Measurements from ENCODE around the gene FOSL2.

DNA sequence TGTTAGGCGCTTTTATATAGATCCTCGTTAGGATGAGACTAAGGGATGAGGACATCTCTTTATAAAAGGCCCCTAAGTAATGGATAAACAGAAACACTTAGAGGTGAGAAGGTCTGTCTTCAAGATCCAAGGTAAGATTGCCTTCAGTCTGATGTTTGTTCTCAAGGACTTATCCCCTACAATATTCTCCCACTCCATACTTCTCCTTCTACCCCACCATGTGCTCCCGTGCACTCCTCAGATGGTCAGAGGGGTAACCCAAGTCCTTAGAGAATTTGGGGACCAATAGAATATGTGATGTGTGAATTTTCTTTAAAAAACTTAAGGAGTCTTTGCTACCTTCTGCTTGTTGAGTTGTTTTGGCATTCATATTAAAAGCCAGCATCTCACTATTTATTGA is 23.1 kb downstream of the FOSL2 start:
- TF ChIP-seq, protein P1, sequence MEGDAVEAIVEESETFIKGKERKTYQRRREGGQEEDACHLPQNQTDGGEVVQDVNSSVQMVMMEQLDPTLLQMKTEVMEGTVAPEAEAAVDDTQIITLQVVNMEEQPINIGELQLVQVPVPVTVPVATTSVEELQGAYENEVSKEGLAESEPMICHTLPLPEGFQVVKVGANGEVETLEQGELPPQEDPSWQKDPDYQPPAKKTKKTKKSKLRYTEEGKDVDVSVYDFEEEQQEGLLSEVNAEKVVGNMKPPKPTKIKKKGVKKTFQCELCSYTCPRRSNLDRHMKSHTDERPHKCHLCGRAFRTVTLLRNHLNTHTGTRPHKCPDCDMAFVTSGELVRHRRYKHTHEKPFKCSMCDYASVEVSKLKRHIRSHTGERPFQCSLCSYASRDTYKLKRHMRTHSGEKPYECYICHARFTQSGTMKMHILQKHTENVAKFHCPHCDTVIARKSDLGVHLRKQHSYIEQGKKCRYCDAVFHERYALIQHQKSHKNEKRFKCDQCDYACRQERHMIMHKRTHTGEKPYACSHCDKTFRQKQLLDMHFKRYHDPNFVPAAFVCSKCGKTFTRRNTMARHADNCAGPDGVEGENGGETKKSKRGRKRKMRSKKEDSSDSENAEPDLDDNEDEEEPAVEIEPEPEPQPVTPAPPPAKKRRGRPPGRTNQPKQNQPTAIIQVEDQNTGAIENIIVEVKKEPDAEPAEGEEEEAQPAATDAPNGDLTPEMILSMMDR (IDR thresholded peaks at IDR 0.05 in 2 of 3, conservative IDR thresholded peaks at IDR 0.05 in 1 of 3; ENCODE audit: borderline replicate concordance in 1 of 3, insufficient read depth in 1 of 3, low read depth in 2 of 3, low read length in 2 of 3) = no peak
- TF ChIP-seq ELF1 (IDR thresholded peaks at IDR 0.05; ENCODE audit: borderline replicate concordance, low read depth) (no peak), EZH2 (IDR thresholded peaks at IDR 0.05) (no peak), JUND (IDR thresholded peaks at IDR 0.05) (no peak), YY1 (IDR thresholded peaks at IDR 0.05; ENCODE audit: extremely low read depth, insufficient replicate concordance, low read depth, low read length) (no peak), POLR2A (IDR thresholded peaks at IDR 0.05; ENCODE audit: borderline replicate concordance, extremely low read depth, insufficient read depth, insufficient read length) (no peak), POLR2AphosphoS5 (IDR thresholded peaks at IDR 0.05; ENCODE audit: low read depth, low read length) (no peak), SIN3A (IDR thresholded peaks at IDR 0.05; ENCODE audit: low read depth) (no peak), SRF (IDR thresholded peaks at IDR 0.05; ENCODE audit: low read depth) (no peak), EZH2phosphoT487 (IDR thresholded peaks at IDR 0.05; ENCODE audit: borderline replicate concordance) (no peak), RAD21 (IDR thresholded peaks at IDR 0.05; ENCODE audit: low read depth) (no peak), ZNF274 (IDR thresholded peaks at IDR 0.05; ENCODE audit: low read depth, low read length) (no peak)
- TF ChIP-seq, protein P2, sequence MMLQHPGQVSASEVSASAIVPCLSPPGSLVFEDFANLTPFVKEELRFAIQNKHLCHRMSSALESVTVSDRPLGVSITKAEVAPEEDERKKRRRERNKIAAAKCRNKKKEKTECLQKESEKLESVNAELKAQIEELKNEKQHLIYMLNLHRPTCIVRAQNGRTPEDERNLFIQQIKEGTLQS (IDR thresholded peaks at IDR 0.05) = no peak
- TF ChIP-seq, protein P3, sequence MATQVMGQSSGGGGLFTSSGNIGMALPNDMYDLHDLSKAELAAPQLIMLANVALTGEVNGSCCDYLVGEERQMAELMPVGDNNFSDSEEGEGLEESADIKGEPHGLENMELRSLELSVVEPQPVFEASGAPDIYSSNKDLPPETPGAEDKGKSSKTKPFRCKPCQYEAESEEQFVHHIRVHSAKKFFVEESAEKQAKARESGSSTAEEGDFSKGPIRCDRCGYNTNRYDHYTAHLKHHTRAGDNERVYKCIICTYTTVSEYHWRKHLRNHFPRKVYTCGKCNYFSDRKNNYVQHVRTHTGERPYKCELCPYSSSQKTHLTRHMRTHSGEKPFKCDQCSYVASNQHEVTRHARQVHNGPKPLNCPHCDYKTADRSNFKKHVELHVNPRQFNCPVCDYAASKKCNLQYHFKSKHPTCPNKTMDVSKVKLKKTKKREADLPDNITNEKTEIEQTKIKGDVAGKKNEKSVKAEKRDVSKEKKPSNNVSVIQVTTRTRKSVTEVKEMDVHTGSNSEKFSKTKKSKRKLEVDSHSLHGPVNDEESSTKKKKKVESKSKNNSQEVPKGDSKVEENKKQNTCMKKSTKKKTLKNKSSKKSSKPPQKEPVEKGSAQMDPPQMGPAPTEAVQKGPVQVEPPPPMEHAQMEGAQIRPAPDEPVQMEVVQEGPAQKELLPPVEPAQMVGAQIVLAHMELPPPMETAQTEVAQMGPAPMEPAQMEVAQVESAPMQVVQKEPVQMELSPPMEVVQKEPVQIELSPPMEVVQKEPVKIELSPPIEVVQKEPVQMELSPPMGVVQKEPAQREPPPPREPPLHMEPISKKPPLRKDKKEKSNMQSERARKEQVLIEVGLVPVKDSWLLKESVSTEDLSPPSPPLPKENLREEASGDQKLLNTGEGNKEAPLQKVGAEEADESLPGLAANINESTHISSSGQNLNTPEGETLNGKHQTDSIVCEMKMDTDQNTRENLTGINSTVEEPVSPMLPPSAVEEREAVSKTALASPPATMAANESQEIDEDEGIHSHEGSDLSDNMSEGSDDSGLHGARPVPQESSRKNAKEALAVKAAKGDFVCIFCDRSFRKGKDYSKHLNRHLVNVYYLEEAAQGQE (IDR thresholded peaks at IDR 0.05; ENCODE audit: low read depth) = no peak

Data from HCT116 (cell line).